HuH-7.5 (cell line): ENCODE measurements around the gene LRGUK.
"Not testable (repeated sequence)": the region's sequence is repeated elsewhere in the genome, so short reads cannot be mapped to it uniquely, and the experiment has no call there.

Source experiments
- DNase-seq: peaks from one replicate; pipeline ENCODE4 v3.0.0; 2011; ENCODE audit warnings: low spot score

LRGUK gene

GRCh38 chr7:134126966-134127848 lies at the start of gene LRGUK:
TSS of gene LRGUK (plus strand) at chr7:134127340. CDS start at chr7:134127368, 28 bp downstream.
- DNase-seq = peak; percentile 77

GRCh38 chr7:134077560-134077959 lies 49.6 kb upstream of the LRGUK start:
- DNase-seq = not testable (repeated sequence)

- DNase-seq = no peak
Observed at GRCh38 chr7:134078991-134079390, 48.1 kb upstream of the LRGUK start.

- no peak for DNase-seq
Observed at GRCh38 chr7:134081695-134082094, 45.4 kb upstream of the LRGUK start.

GRCh38 chr7:134083766-134084487 lies 43.2 kb upstream of the LRGUK start:
- DNase-seq = no peak

- no peak for DNase-seq
Observed at GRCh38 chr7:134084488-134085144, 42.5 kb upstream of the LRGUK start.

- no peak for DNase-seq
Observed at GRCh38 chr7:134085311-134085710, 41.8 kb upstream of the LRGUK start.

GRCh38 chr7:134086998-134087735 lies 40.0 kb upstream of the LRGUK start:
- DNase-seq = no peak

GRCh38 chr7:134088199-134088598 lies 38.9 kb upstream of the LRGUK start:
- DNase-seq = no peak

GRCh38 chr7:134089446-134089845 lies 37.7 kb upstream of the LRGUK start:
- DNase-seq = no peak

- no peak for DNase-seq
Observed at GRCh38 chr7:134098072-134098471, 29.1 kb upstream of the LRGUK start.

GRCh38 chr7:134101716-134102115 lies 25.4 kb upstream of the LRGUK start:
- no peak for DNase-seq

- no peak for DNase-seq
Observed at GRCh38 chr7:134104166-134104565, 23.0 kb upstream of the LRGUK start.

- no peak for DNase-seq
Observed at GRCh38 chr7:134105841-134106240, 21.3 kb upstream of the LRGUK start.

- no peak for DNase-seq
Observed at GRCh38 chr7:134108802-134109201, 18.3 kb upstream of the LRGUK start.

- DNase-seq = no peak
Observed at GRCh38 chr7:134113655-134114054, 13.5 kb upstream of the LRGUK start.

GRCh38 chr7:134114992-134115391 lies 12.1 kb upstream of the LRGUK start:
- no peak for DNase-seq

GRCh38 chr7:134120405-134120804 lies 6.7 kb upstream of the LRGUK start:
- DNase-seq = no peak

- no peak for DNase-seq
Observed at GRCh38 chr7:134121632-134122139, 5.5 kb upstream of the LRGUK start.

GRCh38 chr7:134122980-134123379 lies 4.2 kb upstream of the LRGUK start:
- DNase-seq = no peak

GRCh38 chr7:134126146-134126545 lies 994 bp upstream of the LRGUK start:
- DNase-seq = no peak

GRCh38 chr7:134126596-134126965 lies 559 bp upstream of the LRGUK start:
- DNase-seq = no peak
